SU-DHL-6 (cell line): ENCODE results near the gene EEF2K.

Source experiments
- EZH2phosphoT487 ChIP-seq: fragments of 200-600 bp; sonication (generic), shearing (Covaris generic); conservative IDR thresholded peaks from 2 replicates; pipeline ENCODE4 v1.6.1; 2018; ENCODE audit warnings: mild to moderate bottlenecking, antibody characterized with exemption, low read length, moderate library complexity, mixed read lengths
- TF ChIP-seq, protein P1 (sequence below): fragments of 200-600 bp; sonication (generic); IDR thresholded peaks from one replicate; pipeline ENCODE4 v1.5.1; 2017; ENCODE audit warnings: antibody characterized with exemption, mild to moderate bottlenecking, low read length, moderate library complexity; ENCODE audit not compliant: insufficient read depth, poor library complexity, severe bottlenecking

DNA sequence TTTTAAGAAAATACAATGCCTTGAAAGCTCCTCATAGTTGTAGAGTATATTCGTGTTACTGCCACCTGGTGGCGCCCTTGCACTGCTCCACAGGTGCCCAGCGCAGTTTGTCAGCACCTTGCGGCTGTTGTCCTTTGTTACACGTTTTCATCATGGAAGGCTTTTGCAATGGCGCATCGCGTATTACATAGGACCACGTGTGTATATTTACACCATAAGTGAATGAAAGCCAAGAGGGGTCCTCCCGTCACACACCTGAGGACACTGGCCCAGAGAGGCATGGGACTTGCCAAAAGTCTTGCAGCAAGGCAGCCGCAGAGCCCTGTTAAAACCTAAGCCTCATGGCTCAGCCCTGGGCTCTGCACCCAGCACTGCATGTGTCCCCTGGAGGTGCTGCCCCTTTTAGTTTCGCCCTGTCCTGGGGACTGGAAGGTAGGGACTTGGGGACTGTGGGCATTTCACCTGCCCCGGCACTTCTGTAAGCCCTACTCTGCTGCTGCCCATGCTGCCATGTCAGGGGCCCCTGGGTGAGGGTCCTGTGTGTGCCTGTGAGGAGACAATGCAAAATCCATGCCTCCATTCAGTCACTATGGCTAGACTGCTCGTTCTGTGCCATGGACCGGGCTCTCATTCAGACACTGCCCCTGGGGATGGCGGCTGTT is 115.4 kb downstream of the EEF2K start:
- TF ChIP-seq, protein P1, sequence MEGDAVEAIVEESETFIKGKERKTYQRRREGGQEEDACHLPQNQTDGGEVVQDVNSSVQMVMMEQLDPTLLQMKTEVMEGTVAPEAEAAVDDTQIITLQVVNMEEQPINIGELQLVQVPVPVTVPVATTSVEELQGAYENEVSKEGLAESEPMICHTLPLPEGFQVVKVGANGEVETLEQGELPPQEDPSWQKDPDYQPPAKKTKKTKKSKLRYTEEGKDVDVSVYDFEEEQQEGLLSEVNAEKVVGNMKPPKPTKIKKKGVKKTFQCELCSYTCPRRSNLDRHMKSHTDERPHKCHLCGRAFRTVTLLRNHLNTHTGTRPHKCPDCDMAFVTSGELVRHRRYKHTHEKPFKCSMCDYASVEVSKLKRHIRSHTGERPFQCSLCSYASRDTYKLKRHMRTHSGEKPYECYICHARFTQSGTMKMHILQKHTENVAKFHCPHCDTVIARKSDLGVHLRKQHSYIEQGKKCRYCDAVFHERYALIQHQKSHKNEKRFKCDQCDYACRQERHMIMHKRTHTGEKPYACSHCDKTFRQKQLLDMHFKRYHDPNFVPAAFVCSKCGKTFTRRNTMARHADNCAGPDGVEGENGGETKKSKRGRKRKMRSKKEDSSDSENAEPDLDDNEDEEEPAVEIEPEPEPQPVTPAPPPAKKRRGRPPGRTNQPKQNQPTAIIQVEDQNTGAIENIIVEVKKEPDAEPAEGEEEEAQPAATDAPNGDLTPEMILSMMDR = peak; percentile 79
- TF ChIP-seq EZH2phosphoT487 = no peak
